ENCODE results near the gene ZNF385D. TPM values are rescaled to one million over a fixed set of nuclear protein-coding genes. Genes with fewer than 3 reads are reported as not detected.
A peak's percentile ranks its signal among the peaks of the same experiment; 100 is the strongest.

ZNF385D gene
- not detected in 2 replicates for total RNA-seq

- no peaks in the 10 kb centered on the region for H3K27me3 ChIP-seq (ENCODE audit: control insufficient read depth, insufficient read depth, low read length)
- no peaks in the 10 kb centered on the region for H3K36me3 ChIP-seq (ENCODE audit: control insufficient read depth, insufficient read depth, low read length)
- TF ChIP-seq CTCF (IDR thresholded peaks at IDR 0.05; ENCODE audit: insufficient read depth, low read length, poor library complexity, severe bottlenecking), result no peak
- no peak for DNase-seq (ENCODE audit: low read depth)
- H3K4me3 ChIP-seq (ENCODE audit: low read depth, low read length), result peak within 1 kb of the TSS; percentile 55
Observed at GRCh38 chr3:21750831-21751391, at the start of gene ZNF385D. Gene ZNF385D (minus strand): TSS chr3:21751210. CDS start chr3:21750916, 294 bp downstream.

- H3K27me3 ChIP-seq (ENCODE audit: control insufficient read depth, insufficient read depth, low read length), result no peaks in the 10 kb centered on the region
- no peak for TF ChIP-seq CTCF (IDR thresholded peaks at IDR 0.05; ENCODE audit: insufficient read depth, low read length, poor library complexity, severe bottlenecking)
- H3K4me3 ChIP-seq (ENCODE audit: low read depth, low read length), result no peak overlapping the region
- H3K36me3 ChIP-seq (ENCODE audit: control insufficient read depth, insufficient read depth, low read length), result no peaks in the 10 kb centered on the region
- DNase-seq (ENCODE audit: low read depth), result no peak
Observed at GRCh38 chr3:21798356-21799088, 47.5 kb upstream of the ZNF385D start.

- H3K36me3 ChIP-seq (ENCODE audit: control insufficient read depth, insufficient read depth, low read length), result no peaks in the 10 kb centered on the region
- no peak for DNase-seq (ENCODE audit: low read depth)
- H3K27me3 ChIP-seq (ENCODE audit: control insufficient read depth, insufficient read depth, low read length), result no peaks in the 10 kb centered on the region
- H3K4me3 ChIP-seq (ENCODE audit: low read depth, low read length), result no peak overlapping the region
- no peak for TF ChIP-seq CTCF (IDR thresholded peaks at IDR 0.05; ENCODE audit: insufficient read depth, low read length, poor library complexity, severe bottlenecking)
Observed at GRCh38 chr3:21795921-21796320, 44.9 kb upstream of the ZNF385D start.

- Histone ChIP-seq H3K4me3 (ENCODE audit: low read depth, low read length) (no peak overlapping the region), H3K36me3 (ENCODE audit: control insufficient read depth, insufficient read depth, low read length) (no peaks in the 10 kb centered on the region), H3K27me3 (ENCODE audit: control insufficient read depth, insufficient read depth, low read length) (no peaks in the 10 kb centered on the region)
- no peak for DNase-seq (ENCODE audit: low read depth)
- TF ChIP-seq CTCF (IDR thresholded peaks at IDR 0.05; ENCODE audit: insufficient read depth, low read length, poor library complexity, severe bottlenecking), result no peak
Observed at GRCh38 chr3:21795152-21795837, 44.3 kb upstream of the ZNF385D start.

- Histone ChIP-seq H3K27me3 (ENCODE audit: control insufficient read depth, insufficient read depth, low read length) (no peaks in the 10 kb centered on the region), H3K36me3 (ENCODE audit: control insufficient read depth, insufficient read depth, low read length) (no peaks in the 10 kb centered on the region), H3K4me3 (ENCODE audit: low read depth, low read length) (no peak overlapping the region)
- TF ChIP-seq CTCF (IDR thresholded peaks at IDR 0.05; ENCODE audit: insufficient read depth, low read length, poor library complexity, severe bottlenecking), result no peak
- no peak for DNase-seq (ENCODE audit: low read depth)
Observed at GRCh38 chr3:21794291-21794690, 43.3 kb upstream of the ZNF385D start.

Data from kidney epithelial cell (primary cell).